Stimulated activated naive CD4-positive, alpha-beta T cell (primary cell): Measurements from ENCODE around the gene NEK7.
A peak's percentile ranks its signal among the peaks of the same experiment; 100 is the strongest.
"Not testable (repeated sequence)": the region's sequence is repeated elsewhere in the genome, so short reads cannot be mapped to it uniquely, and the experiment has no call there.

Source experiments
- DNase-seq, 6 experiments: peaks; one replicate each; lab custom pipeline; 2025; lab: John Stamatoyannopoulos, UW

The NEK7 gene

DNA sequence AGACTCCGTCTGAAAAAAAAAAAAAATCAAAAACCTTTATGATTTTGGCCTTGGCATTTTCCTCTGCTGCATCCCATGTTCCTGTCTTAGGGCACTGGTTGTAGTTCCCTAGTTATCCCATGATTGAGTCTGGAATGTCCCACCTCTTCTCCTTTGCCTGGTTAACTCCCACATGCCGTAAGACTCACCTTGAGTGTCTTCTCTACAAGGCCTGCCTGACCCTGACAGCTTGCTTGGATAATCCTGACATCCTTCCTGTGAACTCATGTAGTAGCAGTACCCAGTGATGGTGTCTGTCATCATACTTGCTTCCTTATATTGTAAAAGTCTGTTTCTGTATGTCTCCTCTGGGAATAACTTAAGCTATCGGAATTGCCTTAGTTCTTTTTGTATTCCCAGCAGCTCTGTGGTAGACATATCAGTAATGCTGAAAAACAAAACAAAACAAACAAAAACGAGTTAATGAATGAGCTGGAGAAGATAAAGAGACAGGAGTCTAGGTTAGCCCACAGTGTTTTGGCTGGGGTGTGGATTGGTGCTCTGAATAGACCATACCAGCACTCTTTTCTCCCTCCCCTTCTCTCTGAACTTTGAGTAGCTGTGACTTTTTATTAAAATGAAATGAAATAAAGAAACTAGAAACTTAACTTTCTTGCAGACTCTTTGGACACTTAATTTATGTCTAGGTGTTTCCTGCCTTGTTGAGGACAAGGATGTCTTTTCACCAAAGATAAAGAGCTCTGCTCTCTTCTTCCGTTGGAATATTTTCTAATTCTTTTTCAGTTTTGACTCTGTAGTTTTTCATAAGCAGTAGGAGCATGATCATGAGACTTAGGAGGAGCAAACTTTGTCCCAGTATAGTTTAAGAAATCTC, 15.1 kb downstream of the NEK7 start:
- no peak for DNase-seq

- no peak for DNase-seq
Observed at GRCh38 chr1:198173832-198174231, 17.0 kb downstream of the NEK7 start.

DNA sequence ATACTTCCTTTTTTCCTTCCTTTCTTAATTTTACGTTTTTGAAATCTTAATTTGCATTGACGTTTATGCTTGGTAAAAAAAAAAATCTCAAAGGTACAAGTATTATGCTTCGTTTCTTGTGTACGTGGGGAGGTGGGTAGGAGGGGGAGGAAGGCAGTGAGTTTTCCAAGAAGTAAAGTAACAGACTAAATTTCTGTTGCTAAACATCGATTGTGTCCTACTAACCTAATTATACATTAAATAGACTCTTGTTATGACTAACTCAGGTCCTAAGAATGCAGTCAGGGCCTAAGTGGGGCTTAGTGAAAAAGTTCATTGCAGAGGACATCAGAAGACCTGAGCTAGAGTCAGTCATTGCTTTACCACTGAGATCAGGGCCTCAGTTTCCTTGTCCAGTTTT, 17.5 kb downstream of the NEK7 start:
- DNase-seq = peak in 2 of 6 experiments; percentile 13 to 21

DNA sequence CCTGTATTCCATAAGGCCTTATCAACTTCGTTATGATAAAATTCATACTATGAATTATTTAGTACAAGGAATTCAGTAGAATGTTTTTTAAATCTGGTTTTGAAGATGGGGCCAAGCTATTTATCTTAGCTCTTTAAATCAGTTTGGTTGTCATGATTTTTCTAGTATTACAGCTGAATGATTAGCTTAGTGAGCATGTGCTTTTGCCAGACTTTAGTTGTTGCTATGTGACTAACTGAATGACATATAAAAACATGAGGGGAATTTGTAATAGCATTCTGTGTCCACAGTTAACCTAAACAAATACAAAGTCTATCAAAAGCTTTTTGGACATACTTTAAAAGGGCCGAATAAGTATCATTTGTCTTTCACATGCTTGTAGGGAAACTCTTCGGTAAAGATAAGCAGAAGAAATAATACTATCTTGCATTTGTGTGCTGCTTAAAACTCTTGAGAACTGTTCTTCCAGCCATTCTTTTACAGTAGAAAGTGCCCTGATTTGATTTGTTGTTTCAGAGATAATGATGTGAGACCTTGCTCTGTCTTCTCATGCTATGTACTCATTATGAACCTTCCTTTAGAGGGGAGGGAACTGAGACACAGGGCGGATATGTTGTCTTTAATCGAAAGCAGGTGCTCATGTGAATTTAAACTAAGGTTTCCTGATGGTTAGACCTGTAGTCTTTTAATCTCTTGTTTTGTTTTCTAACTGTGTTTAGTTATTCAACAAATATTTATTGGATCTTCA, 18.8 kb downstream of the NEK7 start:
- DNase-seq = peak in 3 of 6 experiments; percentile 49 to 59 (median 49)

DNA sequence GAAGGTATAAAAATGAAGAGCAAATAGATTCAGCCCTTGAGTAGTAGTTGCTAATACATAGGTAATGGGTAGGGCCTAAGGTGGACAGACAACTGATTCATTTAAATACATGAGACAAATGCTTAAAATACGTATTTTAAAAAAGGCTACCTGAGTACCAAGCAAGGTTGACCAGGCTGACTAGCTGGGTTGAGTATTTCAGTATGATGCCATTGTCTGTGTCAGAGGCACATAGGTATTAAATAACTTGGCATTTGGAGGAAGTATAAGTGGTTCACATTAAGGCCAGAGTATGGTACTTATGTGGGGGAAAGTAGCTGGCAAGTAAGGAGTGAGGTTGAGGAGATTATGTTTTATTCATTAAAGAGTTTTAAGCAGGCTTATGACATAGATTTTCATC, 19.4 kb downstream of the NEK7 start:
- DNase-seq = no peak

DNA sequence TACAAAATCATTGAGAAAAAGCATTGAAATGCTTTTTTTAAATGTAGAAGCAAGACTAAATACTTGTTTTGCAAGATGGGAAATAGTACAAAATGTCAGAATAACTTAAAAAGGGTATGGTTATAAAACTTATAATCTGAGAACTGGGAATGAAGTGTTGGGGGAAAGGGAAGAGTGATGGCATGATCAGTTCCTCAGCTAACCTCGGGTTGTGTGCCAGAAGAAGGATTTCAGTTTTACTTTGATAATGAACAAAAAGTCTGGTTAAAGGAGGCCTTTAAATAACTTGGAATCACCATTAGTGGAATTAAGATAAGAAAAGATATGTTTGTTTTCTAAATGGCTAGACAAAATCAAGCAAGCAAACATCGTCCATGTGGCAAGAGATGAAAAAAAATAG, 20.7 kb downstream of the NEK7 start:
- no peak for DNase-seq

DNA sequence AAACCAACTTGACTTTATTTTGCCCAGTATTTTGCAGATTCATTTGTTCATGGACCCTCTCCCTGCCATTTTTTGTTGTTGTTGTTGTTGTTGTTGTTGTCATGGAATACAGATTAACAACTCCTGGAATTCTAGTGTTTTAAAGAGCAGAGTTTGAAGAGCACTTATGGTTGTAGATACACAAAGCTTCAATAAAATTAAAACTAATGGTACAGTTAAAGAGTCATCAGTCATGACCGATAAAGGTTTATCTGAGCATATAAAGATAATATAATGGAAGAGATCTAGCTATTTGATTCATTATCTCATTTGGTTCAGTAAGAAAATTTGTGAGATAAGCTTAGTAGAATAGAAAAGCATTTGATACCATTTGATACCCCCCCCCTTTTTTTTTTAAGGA, 21.8 kb downstream of the NEK7 start:
- DNase-seq = no peak

DNA sequence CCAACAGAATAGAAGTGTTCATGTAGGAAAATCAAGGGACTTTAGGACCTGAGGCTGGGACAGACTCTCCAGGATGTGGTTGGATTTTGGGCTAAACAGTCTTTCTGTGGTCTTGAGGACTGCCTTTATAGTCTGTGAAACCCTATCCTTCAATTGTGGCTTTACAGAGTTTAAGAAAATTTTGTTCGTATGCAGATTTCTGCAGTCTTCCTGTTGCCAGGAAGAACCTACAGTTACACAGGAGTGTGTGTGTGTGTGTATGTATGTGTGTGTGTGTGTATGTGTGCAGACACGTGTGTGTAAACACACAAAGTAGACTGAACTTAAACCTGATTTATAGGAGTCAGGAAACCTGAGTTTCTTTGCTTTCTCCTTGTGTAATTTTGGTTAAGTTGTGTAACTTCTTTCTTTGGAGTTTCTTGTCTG, 22.8 kb downstream of the NEK7 start:
- peak in 3 of 6 experiments; percentile 15 to 38 (median 34) for DNase-seq

- DNase-seq = no peak
Observed at GRCh38 chr1:198183605-198184004, 26.8 kb downstream of the NEK7 start.

GRCh38 chr1:198184516-198184915, 27.7 kb downstream of the NEK7 start:
- DNase-seq = no peak

GRCh38 chr1:198185146-198185545, 28.3 kb downstream of the NEK7 start:
- no peak for DNase-seq

DNA sequence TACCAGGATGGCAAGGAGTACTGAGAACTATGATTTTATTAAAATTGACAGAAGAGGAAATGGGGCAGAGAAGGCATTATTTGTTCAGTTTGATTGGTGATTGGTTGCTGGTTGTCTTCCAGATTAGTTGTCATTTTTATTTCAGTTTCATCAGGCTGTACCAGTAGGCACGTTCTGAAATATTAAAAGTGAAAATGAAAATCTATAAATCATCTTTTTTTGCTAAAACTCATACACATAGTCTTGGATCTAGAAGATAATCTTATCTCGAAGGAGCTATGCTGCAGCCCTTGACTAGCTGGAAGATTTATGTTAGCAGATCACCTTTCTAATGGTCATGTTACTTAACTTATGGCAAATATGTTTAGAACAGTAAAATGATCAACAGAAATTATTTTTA, 29.0 kb downstream of the NEK7 start:
- DNase-seq = no peak

GRCh38 chr1:198186916-198187580, 30.2 kb downstream of the NEK7 start:
- DNase-seq = no peak

DNA sequence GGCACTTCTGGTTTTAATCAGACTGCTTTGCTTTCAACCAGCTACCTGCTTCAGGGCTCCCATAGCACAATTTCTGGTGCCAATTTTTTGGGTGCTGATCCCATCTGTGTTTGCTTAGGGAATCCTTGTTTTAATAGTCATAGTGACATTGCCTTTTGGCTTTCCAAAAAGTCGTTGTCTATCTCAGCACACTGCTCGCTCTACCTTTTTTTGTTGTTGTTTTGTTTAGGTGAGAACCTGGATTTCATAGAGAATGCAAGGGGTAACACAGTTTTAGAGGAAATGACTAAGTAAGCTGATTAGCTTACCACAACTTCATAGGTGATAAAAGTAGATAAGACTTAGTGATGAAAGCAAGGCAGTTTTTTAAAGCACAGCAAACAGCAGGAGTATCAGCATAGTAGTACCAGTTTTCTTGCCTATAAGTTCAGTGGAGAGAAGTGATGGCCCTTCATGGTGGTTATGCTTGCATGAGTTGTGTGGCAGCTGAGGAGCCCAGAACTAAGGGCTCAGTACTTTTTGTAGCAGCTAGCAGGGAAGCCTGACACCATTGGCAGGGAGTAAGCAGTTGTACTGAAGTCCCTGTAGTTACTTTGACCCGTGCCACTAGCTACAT, 31.3 kb downstream of the NEK7 start:
- peak in 2 of 6 experiments; percentile 14 to 28 for DNase-seq

DNA sequence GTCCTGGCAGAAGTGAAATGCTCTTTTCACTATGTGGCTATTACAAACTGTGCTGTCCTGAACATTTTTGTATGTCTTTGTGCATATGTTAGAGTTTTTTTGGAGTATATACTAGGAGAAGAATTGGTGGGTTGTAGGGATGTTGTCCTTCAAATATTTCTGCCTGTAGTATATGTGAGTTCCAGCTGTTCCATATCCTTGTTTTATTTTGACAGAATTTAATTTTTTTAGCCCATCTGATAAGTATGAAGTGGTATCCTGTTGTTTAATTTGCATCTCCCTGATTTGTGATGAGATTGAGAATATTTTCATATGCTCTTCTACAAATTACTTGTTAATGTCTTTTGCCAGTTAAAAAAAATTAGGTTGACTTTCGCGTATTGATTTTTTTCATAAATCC, 34.3 kb downstream of the NEK7 start:
- no peak for DNase-seq

GRCh38 chr1:198193871-198194270, 37.1 kb downstream of the NEK7 start:
- not testable (repeated sequence) for DNase-seq

DNA sequence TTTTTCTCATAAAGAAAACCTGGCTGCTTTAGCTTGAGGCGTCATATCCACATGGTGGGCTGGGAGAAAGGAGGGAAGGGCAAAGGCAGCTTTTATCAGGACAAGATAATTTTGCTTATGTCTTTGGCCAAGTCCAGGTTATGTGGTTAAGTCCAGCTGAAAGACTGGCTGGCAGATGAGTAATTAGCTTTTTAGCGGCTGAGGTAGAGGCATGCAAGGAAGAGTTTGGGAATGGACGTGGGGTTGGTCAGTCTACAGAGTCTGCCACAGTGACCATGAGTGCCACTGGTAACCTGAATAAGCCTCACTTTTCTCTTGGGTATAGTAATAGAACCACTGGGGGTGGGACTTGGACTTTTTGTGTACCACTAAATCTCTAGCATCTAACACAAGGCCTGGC, 39.8 kb downstream of the NEK7 start:
- DNase-seq = no peak

- no peak for DNase-seq
Observed at GRCh38 chr1:198197285-198197684, 40.5 kb downstream of the NEK7 start.

GRCh38 chr1:198199105-198199504, 42.3 kb downstream of the NEK7 start:
- no peak for DNase-seq

- DNase-seq = no peak
Observed at GRCh38 chr1:198201956-198202784, 45.4 kb downstream of the NEK7 start.

- DNase-seq = no peak
Observed at GRCh38 chr1:198203434-198203833, 46.6 kb downstream of the NEK7 start.
